22Rv1 (cell line): ENCODE measurements around the gene CT83.

Experiments
- CTCF ChIP-seq: fragments of 450-650 bp; IDR thresholded peaks from 2 replicates; pipeline ENCODE4 v1.5.1; 2017; ENCODE audit warnings: mild to moderate bottlenecking
- ZFX ChIP-seq: fragments of 450-650 bp; IDR thresholded peaks from 2 replicates; pipeline ENCODE4 v1.6.1; 2017; ENCODE audit warnings: antibody characterized with exemption, borderline replicate concordance

GRCh38 chrX:116490104-116490503, 27.3 kb upstream of the CT83 start:
- TF ChIP-seq CTCF (peak; percentile 41), ZFX (no peak)
